Retinal pigment epithelial cell (primary cell): ENCODE data around the gene HTR6.

ENCODE experiments used
- DNase-seq: peaks from one replicate; pipeline ENCODE4 v3.0.0-alpha.2; 2010; ENCODE audit warnings: low read depth
- H3K4me3 ChIP-seq: 2 replicates; pipeline ENCODE4 v1.5.1; 2011; ENCODE audit warnings: mild to moderate bottlenecking, low read length, control low read depth, moderate library complexity
- TF ChIP-seq, protein P1 (sequence below): conservative IDR thresholded peaks from 2 replicates; pipeline ENCODE4 v1.5.1; 2011; ENCODE audit warnings: low read depth, low read length, control low read depth, inconsistent platforms

HTR6 gene

GRCh38 chr1:19644681-19645410 is 19.8 kb upstream of the HTR6 start:
- H3K4me3 ChIP-seq = peak overlapping the region; percentile 53
- no peak for DNase-seq
- TF ChIP-seq, protein P1, sequence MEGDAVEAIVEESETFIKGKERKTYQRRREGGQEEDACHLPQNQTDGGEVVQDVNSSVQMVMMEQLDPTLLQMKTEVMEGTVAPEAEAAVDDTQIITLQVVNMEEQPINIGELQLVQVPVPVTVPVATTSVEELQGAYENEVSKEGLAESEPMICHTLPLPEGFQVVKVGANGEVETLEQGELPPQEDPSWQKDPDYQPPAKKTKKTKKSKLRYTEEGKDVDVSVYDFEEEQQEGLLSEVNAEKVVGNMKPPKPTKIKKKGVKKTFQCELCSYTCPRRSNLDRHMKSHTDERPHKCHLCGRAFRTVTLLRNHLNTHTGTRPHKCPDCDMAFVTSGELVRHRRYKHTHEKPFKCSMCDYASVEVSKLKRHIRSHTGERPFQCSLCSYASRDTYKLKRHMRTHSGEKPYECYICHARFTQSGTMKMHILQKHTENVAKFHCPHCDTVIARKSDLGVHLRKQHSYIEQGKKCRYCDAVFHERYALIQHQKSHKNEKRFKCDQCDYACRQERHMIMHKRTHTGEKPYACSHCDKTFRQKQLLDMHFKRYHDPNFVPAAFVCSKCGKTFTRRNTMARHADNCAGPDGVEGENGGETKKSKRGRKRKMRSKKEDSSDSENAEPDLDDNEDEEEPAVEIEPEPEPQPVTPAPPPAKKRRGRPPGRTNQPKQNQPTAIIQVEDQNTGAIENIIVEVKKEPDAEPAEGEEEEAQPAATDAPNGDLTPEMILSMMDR = no peak

- TF ChIP-seq, protein P1 = no peak
- no peak for DNase-seq
- H3K4me3 ChIP-seq = no peak overlapping the region
Observed at GRCh38 chr1:19645411-19646251, 19.0 kb upstream of the HTR6 start.

- DNase-seq = no peak
- no peak overlapping the region for H3K4me3 ChIP-seq
- TF ChIP-seq, protein P1 = no peak
Observed at GRCh38 chr1:19646377-19647319, 18.0 kb upstream of the HTR6 start.

DNA sequence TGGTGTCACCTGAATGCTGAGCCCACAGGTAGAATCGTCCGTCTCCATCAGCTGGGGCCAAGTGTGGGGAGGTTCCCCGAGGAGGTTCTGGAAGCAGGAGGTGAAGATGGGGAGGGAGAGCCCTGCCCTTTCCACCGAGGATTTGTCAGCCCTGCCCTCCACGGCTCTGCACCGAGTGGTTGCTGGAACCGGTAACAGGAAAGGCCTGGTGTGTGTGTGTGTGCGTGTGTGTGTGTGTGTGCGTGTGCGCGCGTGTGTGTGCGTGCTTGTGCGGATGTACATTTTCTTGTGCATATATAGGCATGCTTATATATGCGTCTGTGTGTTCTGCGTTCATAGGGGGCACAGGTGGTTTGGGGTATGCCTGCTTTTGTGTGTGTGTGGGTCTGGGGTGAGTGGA is 17.0 kb upstream of the HTR6 start:
- TF ChIP-seq, protein P1 = no peak
- DNase-seq = no peak
- H3K4me3 ChIP-seq = no peak overlapping the region

DNA sequence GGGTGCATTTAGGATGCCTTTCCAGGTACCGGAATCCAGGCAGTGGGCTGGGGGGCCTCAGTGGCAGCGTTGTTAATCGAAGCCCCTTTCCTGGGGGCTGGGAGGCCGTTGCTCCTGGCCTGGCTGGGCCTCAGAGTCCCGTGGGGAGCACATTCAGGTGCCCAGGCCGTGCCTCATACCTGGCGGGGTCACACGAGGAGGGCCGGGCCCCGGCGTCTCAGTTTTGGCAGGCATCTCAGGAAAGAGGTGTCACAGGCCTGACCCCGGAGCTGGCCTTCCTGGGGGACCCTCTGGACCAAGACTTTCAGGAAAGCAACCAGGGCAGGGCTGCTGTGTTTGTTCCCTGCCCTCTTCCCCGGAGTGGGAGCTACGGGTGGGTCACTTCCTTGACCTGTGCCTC is 16.4 kb upstream of the HTR6 start:
- H3K4me3 ChIP-seq = no peak overlapping the region
- TF ChIP-seq, protein P1 = no peak
- DNase-seq = no peak

- DNase-seq = no peak
- TF ChIP-seq, protein P1 = peak; percentile 16
- H3K4me3 ChIP-seq = no peak overlapping the region
Observed at GRCh38 chr1:19648689-19649088, 16.0 kb upstream of the HTR6 start.
